ENCODE measurements around the gene ADAMTS17. TPM values are rescaled to one million over a fixed set of nuclear protein-coding genes. Genes with fewer than 3 reads are reported as not detected.
"Not testable (repeated sequence)": the region's sequence is repeated elsewhere in the genome, so short reads cannot be mapped to it uniquely, and the experiment has no call there.

Gene ADAMTS17
- total RNA-seq, 1 donor from 2014 or later = 0.99 TPM

GRCh38 chr15:100073982-100074381 lies 267.8 kb downstream of the ADAMTS17 start:
- Histone ChIP-seq H3K9me3 (replicated peaks) (peaks cover 4% of the 10 kb centered on the region), H3K4me1 (peaks cover 13% of the 10 kb centered on the region), H3K36me3 (no peaks in the 10 kb centered on the region), H3K27ac (replicated peaks) (no peak overlapping the region), H3K4me3 (no peak overlapping the region), H3K27me3 (ENCODE audit: low read depth) (no peaks in the 10 kb centered on the region)
- TF ChIP-seq CTCF (IDR thresholded peaks at IDR 0.05; ENCODE audit: borderline replicate concordance) = no peak
- intact Hi-C loops (cut with micrococcal nuclease) = no loop called here
- no peak for DNase-seq

- H3K4me1 ChIP-seq; intact Hi-C loops (cut with micrococcal nuclease); DNase-seq; H3K36me3 ChIP-seq; H3K4me3 ChIP-seq; H3K27me3 ChIP-seq (ENCODE audit: low read depth); H3K9me3 ChIP-seq (replicated peaks); H3K27ac ChIP-seq (replicated peaks): not testable (repeated sequence)
Measured at GRCh38 chr15:100066521-100067280, 275.1 kb downstream of the ADAMTS17 start.

GRCh38 chr15:100061944-100062343 lies 279.8 kb downstream of the ADAMTS17 start:
- Histone ChIP-seq H3K27me3 (ENCODE audit: low read depth) (no peaks in the 10 kb centered on the region), H3K27ac (replicated peaks) (no peak overlapping the region), H3K4me1 (peaks cover 25% of the 10 kb centered on the region), H3K36me3 (no peaks in the 10 kb centered on the region), H3K4me3 (no peak overlapping the region), H3K9me3 (replicated peaks) (no peaks in the 10 kb centered on the region)
- TF ChIP-seq CTCF (IDR thresholded peaks at IDR 0.05; ENCODE audit: borderline replicate concordance) = no peak
- intact Hi-C loops (cut with micrococcal nuclease) = no loop called here
- no peak for DNase-seq

- H3K27ac ChIP-seq (replicated peaks) = peak overlapping the region; percentile 50
- H3K4me3 ChIP-seq = no peak overlapping the region
- TF ChIP-seq CTCF (IDR thresholded peaks at IDR 0.05; ENCODE audit: borderline replicate concordance) = no peak
- H3K9me3 ChIP-seq (replicated peaks) = no peaks in the 10 kb centered on the region
- DNase-seq = no peak
- intact Hi-C loops (cut with micrococcal nuclease) = no loop called here
- no peaks in the 10 kb centered on the region for H3K27me3 ChIP-seq (ENCODE audit: low read depth)
- peaks cover 25% of the 10 kb centered on the region for H3K4me1 ChIP-seq
- H3K36me3 ChIP-seq = no peaks in the 10 kb centered on the region
Measured at GRCh38 chr15:100060276-100060926, 281.4 kb downstream of the ADAMTS17 start.

- no peak overlapping the region for H3K4me3 ChIP-seq
- H3K27ac ChIP-seq (replicated peaks) = no peak overlapping the region
- DNase-seq = no peak
- TF ChIP-seq CTCF (IDR thresholded peaks at IDR 0.05; ENCODE audit: borderline replicate concordance) = no peak
- H3K36me3 ChIP-seq = no peaks in the 10 kb centered on the region
- intact Hi-C loops (cut with micrococcal nuclease) = no loop called here
- H3K4me1 ChIP-seq = peaks cover 25% of the 10 kb centered on the region
- H3K27me3 ChIP-seq (ENCODE audit: low read depth) = no peaks in the 10 kb centered on the region
- no peaks in the 10 kb centered on the region for H3K9me3 ChIP-seq (replicated peaks)
Measured at GRCh38 chr15:100059521-100059920, 282.3 kb downstream of the ADAMTS17 start.

GRCh38 chr15:100059094-100059493 lies 282.7 kb downstream of the ADAMTS17 start:
- H3K36me3 ChIP-seq = no peaks in the 10 kb centered on the region
- no peak overlapping the region for H3K27ac ChIP-seq (replicated peaks)
- peaks cover 25% of the 10 kb centered on the region for H3K4me1 ChIP-seq
- no peak for TF ChIP-seq CTCF (IDR thresholded peaks at IDR 0.05; ENCODE audit: borderline replicate concordance)
- H3K27me3 ChIP-seq (ENCODE audit: low read depth) = no peaks in the 10 kb centered on the region
- intact Hi-C loops (cut with micrococcal nuclease) = no loop called here
- H3K4me3 ChIP-seq = no peak overlapping the region
- no peaks in the 10 kb centered on the region for H3K9me3 ChIP-seq (replicated peaks)
- no peak for DNase-seq
